Activated naive CD4-positive, alpha-beta T cell treated with anti-CD3 and anti-CD28 coated beads, Interleukin-2, amount 50 U/mL, for 16 hours (primary cell): ENCODE data around the gene DEFB132.
"Not testable (repeated sequence)": the region's sequence is repeated elsewhere in the genome, so short reads cannot be mapped to it uniquely, and the experiment has no call there.

ENCODE experiments used
- DNase-seq: peaks from one replicate; pipeline ENCODE4 v3.0.0-alpha.2; 2020

Gene DEFB132

GRCh38 chr20:257419-257818, at the start of gene DEFB132:
TSS of gene DEFB132 (plus strand) at chr20:257724. CDS start at chr20:257779, 55 bp downstream.
- no peak for DNase-seq

- DNase-seq = no peak
Observed at GRCh38 chr20:208942-209566, 48.5 kb upstream of the DEFB132 start.

- no peak for DNase-seq
Observed at GRCh38 chr20:210809-211502, 46.6 kb upstream of the DEFB132 start.

DNA sequence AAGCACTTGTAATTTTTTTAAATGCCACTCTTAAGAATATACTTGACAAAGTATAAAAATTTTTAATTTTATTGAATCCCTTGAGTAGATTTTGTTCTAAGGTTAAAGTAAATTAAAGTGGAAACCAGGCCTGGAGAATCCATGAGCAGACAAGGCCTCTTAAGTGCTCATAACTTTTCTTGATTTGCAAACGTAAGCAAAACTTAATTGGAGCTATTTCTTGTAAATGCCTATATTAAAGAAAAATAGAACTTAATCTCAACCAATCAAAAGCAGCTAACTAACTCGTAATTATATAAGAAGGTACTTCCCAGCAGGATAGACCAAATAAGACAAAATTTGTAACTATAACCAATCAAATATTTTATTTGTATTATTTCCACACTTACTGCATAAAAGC, 43.1 kb upstream of the DEFB132 start:
- DNase-seq = no peak

DNA sequence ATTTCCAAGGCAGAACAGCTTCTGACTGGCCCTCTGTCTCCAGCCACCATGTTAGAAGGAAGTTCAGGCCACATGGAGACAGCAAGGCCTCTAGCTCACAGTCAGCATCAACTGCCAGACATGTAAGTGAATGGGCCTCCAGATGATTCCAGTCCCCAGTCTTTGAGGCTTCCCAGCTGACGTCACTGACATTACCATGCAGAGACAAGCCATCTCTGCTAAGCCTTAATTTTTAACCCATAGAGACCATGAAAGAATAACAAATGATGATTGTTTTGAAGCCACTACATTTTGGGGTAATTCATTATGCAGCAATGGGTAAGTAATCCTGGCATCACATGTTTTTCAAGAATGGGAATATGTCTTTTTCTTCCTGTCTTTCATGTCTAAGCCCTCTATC, 41.7 kb upstream of the DEFB132 start:
- no peak for DNase-seq

DNA sequence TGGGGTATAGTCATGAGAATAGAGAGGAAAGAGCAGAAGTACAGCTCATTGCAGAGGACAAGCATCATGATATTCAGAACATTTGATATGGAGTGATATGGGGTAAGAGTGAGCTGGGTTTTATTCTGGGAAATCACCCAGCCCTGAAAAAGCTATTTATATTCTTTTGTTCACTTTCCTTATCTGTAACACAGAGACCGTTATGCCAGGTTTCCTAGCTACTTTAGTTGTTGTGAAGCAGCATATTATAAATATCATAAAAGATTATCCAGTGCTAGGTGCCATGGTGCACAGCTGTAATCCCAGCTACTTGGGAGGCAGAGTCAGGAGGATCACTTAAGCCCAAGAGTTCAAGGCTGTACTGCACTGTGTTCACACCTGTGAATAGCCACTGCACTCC, 40.3 kb upstream of the DEFB132 start:
- no peak for DNase-seq

DNA sequence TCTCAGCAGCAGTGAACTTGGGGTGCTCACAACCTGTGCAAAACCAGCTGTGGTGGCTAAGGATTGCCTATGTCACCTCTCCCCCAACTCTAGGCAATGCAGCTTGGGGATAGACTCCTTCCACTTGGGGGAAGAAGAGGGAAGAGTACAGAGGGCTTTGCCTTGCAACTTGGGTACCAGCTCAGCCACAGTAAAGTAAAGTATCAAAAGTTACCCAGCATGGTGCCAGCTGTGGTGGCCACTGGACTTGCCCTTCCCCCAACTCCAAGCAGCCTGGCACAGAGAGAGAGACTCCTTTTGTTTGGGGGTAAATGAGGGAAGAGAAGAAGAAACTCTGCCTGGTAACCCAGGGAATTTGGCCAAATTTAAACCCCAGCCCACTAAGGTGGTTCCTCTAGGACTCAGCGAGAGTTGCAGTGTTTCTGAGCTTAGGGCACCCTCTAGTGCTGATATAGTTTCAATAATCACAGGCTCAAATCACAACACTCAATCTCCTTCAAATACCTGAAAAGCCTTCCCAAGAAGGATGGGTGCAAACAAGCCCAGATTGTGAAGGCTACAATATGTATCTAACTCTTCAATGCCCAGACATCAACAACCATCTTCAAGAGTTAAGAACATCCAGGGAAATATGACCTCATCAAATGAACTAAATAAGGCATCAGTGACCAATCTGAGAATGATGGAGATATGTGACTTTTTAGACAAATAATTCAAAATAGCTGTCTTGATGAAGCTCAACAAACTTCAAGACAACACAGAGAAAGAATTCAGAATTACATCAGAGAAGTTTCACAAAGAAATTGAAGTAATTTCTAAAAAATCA, 38.0 kb upstream of the DEFB132 start:
- DNase-seq = no peak

GRCh38 chr20:221258-221830, 36.2 kb upstream of the DEFB132 start:
- DNase-seq = no peak

DNA sequence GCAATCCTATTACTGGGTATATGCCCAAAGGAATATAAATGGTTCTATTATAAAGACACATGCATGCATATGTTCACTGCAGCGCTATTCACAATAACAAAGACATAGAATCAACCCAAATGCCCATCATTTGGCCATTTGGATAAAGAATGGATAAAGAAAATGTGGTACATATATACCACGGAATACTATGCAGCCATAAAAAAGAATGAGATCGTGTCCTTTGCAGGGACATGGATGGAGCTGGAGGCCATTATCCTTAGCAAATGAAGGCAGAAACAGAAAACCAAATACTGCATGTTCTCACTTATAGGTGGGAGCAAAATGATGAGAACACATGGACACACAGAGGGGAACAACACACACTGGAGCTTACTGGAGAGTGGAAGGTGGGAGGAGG, 31.6 kb upstream of the DEFB132 start:
- DNase-seq = not testable (repeated sequence)

DNA sequence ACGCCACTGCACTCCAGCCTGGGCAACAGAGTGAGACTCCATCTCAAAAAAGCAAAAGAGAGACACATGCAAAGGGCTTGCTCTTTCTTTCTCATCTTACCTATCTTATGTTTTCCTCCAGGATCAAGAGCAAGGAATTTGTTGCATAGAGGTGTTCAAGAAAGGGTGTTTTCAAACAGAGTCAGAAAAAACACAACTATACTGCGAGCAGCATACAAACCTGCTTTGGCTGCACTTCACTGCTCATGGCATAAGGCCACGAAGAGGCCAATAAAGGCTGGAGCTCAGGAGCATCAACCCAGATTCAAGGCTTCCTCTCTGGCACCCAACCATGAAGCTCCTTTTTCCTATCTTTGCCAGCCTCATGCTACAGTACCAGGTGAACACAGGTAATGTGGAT, 30.6 kb upstream of the DEFB132 start, which contains the start of gene DEFB129:
TSS of gene DEFB129 (plus strand) at position 301 of the 400 bp plus-strand sequence. CDS start at position 332, 31 bp downstream.
- DNase-seq = no peak

GRCh38 chr20:227439-228105, 30.0 kb upstream of the DEFB132 start:
- DNase-seq = no peak

DNA sequence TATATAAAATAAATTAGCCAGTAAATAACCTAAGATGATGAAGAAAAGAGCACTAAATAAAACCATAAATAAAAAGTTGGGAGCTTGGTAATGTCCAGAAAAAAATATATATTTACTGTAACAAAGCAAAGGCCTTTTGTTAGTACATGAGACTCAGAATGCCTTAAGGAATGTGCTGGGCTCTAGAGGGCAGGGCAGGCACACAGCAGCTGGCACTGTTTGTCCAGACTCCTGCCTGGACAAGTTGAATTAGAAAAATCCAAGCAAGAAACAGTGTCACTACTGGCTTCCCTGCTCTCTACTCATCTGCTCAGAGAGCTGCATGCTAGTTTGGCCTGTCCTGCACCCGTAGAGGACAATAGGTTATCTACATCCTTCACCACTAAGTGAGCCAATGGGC, 21.6 kb upstream of the DEFB132 start:
- no peak for DNase-seq

- peak; percentile 18 for DNase-seq
Observed at GRCh38 chr20:237489-237888, 20.0 kb upstream of the DEFB132 start.

- no peak for DNase-seq
Observed at GRCh38 chr20:237929-238328, 19.6 kb upstream of the DEFB132 start.

DNA sequence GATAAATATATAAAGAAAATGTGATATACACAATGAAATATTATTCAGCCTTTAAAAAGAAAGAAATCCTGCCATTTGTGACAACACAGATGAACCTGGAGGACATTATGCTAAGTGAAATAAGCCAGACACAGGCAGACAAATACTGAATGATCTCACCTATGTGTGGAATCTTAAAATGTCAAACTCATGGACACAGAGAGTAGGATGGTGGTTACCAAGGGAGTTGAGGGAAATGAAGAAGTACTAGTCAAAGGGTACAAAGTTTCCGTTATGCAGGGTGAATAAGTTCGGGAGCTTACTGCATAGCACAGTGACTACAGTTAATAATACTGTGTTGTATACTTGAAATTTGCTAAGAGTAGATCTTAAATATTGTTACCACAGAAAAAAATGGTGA, 14.6 kb upstream of the DEFB132 start:
- DNase-seq = no peak

DNA sequence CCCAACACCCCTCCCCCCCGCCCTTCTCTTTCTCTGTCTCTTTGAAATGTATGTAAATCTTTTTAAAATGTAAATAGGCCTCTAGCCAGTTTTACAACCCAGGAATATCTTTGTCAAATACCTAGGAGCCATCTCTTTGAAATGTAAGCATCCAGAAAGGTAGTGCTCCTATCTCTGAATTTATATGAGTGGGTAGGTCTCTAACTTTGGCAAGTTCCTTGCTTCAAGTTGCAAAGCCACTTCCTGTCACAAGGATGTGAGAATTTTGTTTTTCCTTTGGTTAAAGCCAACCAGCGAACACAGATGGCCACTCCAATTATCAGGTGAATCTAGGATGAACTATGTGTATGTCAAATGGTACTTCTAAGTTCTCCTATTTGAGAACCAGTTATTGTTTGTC, 6.2 kb upstream of the DEFB132 start:
- no peak for DNase-seq

- no peak for DNase-seq
Observed at GRCh38 chr20:252801-253200, 4.7 kb upstream of the DEFB132 start.

- DNase-seq = not testable (repeated sequence)
Observed at GRCh38 chr20:253447-253846, 4.1 kb upstream of the DEFB132 start.

GRCh38 chr20:258269-258858, 840 bp downstream of the DEFB132 start:
- DNase-seq = no peak

DNA sequence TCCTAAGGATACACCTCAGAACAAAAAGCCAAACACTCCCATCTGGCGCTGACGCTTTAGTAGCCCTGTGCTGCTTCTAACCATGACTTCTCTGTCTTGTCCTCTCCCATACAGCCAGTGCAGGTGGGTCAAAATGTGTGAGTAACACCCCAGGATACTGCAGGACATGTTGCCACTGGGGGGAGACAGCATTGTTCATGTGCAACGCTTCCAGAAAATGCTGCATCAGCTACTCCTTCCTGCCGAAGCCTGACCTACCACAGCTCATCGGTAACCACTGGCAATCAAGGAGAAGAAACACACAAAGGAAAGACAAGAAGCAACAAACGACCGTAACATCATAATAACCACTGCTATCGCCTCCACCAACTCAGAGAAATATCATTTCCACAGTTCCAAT, 1.4 kb downstream of the DEFB132 start:
- DNase-seq = no peak

- DNase-seq = no peak
Observed at GRCh38 chr20:259981-260380, 2.5 kb downstream of the DEFB132 start.

DNA sequence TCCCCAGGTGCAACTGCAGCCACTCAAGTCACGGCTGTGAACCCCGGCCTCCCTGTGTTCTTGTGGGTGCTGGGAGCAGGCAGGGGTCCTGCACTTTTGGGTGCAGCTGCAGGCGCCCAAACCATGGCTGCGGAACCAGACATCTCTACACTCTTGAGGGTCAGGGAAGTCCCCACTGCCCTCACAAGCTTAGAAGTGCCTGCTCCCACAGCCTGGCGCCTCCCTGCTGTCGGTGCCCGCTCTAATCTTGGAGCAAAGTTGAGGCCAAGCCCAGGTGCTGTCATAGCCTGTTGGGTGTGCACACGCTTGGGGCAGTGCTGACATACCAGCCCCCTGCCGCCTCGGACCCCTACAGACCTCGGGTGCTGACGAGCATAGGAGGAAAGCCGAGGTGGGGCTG, 6.2 kb downstream of the DEFB132 start:
- DNase-seq = no peak
